ENCODE measurements around the gene TPM3.
"Not testable (repeated sequence)": the region's sequence is repeated elsewhere in the genome, so short reads cannot be mapped to it uniquely, and the experiment has no call there.

The TPM3 gene

GRCh38 chr1:154191990-154192461 is at the start of gene TPM3:
TSS of gene TPM3 (minus strand) at chr1:154192100. CDS start at chr1:154192018, 82 bp downstream.
- DNase-seq (ENCODE audit: low read depth in 3 of 3, low spot score in 1 of 3), result no peak

- no peak for DNase-seq (ENCODE audit: low read depth in 3 of 3, low spot score in 1 of 3)
These were observed 48.5 kb upstream of the TPM3 start for GRCh38 chr1:154240294-154240833.

GRCh38 chr1:154239491-154239890 is 47.6 kb upstream of the TPM3 start:
- no peak for DNase-seq (ENCODE audit: low read depth in 3 of 3, low spot score in 1 of 3)

- no peak for DNase-seq (ENCODE audit: low read depth in 3 of 3, low spot score in 1 of 3)
These were observed 46.1 kb upstream of the TPM3 start for GRCh38 chr1:154237880-154238506.

GRCh38 chr1:154237435-154237834 is 45.5 kb upstream of the TPM3 start:
- DNase-seq (ENCODE audit: low read depth in 3 of 3, low spot score in 1 of 3), result no peak

GRCh38 chr1:154236855-154237254 is 45.0 kb upstream of the TPM3 start:
- no peak for DNase-seq (ENCODE audit: low read depth in 3 of 3, low spot score in 1 of 3)

- DNase-seq (ENCODE audit: low read depth in 3 of 3, low spot score in 1 of 3), result not testable (repeated sequence)
These were observed 41.2 kb upstream of the TPM3 start for GRCh38 chr1:154233127-154233526.

- not testable (repeated sequence) for DNase-seq (ENCODE audit: low read depth in 3 of 3, low spot score in 1 of 3)
These were observed 39.2 kb upstream of the TPM3 start for GRCh38 chr1:154231112-154231511.

- no peak for DNase-seq (ENCODE audit: low read depth in 3 of 3, low spot score in 1 of 3)
These were observed 33.5 kb upstream of the TPM3 start for GRCh38 chr1:154225370-154225769.

GRCh38 chr1:154223621-154224020 is 31.7 kb upstream of the TPM3 start:
- DNase-seq (ENCODE audit: low read depth in 3 of 3, low spot score in 1 of 3), result no peak

GRCh38 chr1:154222918-154223317 is 31.0 kb upstream of the TPM3 start:
- DNase-seq (ENCODE audit: low read depth in 3 of 3, low spot score in 1 of 3), result no peak

- DNase-seq (ENCODE audit: low read depth in 3 of 3, low spot score in 1 of 3), result no peak
These were observed 30.6 kb upstream of the TPM3 start for GRCh38 chr1:154222518-154222917.

GRCh38 chr1:154221278-154222001 is 29.5 kb upstream of the TPM3 start:
- DNase-seq (ENCODE audit: low read depth in 3 of 3, low spot score in 1 of 3), result peak; percentile 28 to 51 (median 48)

- DNase-seq (ENCODE audit: low read depth in 3 of 3, low spot score in 1 of 3), result no peak
These were observed 29.0 kb upstream of the TPM3 start for GRCh38 chr1:154220970-154221277.

- DNase-seq (ENCODE audit: low read depth in 3 of 3, low spot score in 1 of 3), result peak; percentile 93 to 97 (median 96)
These were observed 28.4 kb upstream of the TPM3 start, which contains the start of gene UBAP2L for GRCh38 chr1:154220071-154220969. TSS of gene UBAP2L (plus strand) at chr1:154220955. CDS start at chr1:154225124, 4,169 bp downstream.

- DNase-seq (ENCODE audit: low read depth in 3 of 3, low spot score in 1 of 3), result no peak
These were observed 27.6 kb upstream of the TPM3 start for GRCh38 chr1:154219541-154219940.

GRCh38 chr1:154218545-154218944 is 26.6 kb upstream of the TPM3 start:
- no peak for DNase-seq (ENCODE audit: low read depth in 3 of 3, low spot score in 1 of 3)

- DNase-seq (ENCODE audit: low read depth in 3 of 3, low spot score in 1 of 3), result no peak
These were observed 21.4 kb upstream of the TPM3 start for GRCh38 chr1:154213274-154213673.

- no peak for DNase-seq (ENCODE audit: low read depth in 3 of 3, low spot score in 1 of 3)
These were observed 20.2 kb upstream of the TPM3 start for GRCh38 chr1:154212083-154212482.

GRCh38 chr1:154208677-154209388 is 16.9 kb upstream of the TPM3 start:
- no peak for DNase-seq (ENCODE audit: low read depth in 3 of 3, low spot score in 1 of 3)

GRCh38 chr1:154207262-154207661 is 15.4 kb upstream of the TPM3 start:
- DNase-seq (ENCODE audit: low read depth in 3 of 3, low spot score in 1 of 3), result no peak
